GM12891 (cell line): ENCODE measurements around the gene KCNN4.

Experiments
- POLR2A ChIP-seq: IDR thresholded peaks from 2 replicates; pipeline ENCODE4 v1.6.1; 2011; ENCODE audit warnings: low read depth, low read length, control low read depth
- POLR2AphosphoS5 ChIP-seq: IDR thresholded peaks from 2 replicates; pipeline ENCODE4 v1.6.1; 2011; ENCODE audit warnings: low read depth, low read length, control low read depth
- TAF1 ChIP-seq: IDR thresholded peaks from 2 replicates; pipeline ENCODE4 v1.6.1; 2011; ENCODE audit warnings: low read depth, low read length, control low read depth

DNA sequence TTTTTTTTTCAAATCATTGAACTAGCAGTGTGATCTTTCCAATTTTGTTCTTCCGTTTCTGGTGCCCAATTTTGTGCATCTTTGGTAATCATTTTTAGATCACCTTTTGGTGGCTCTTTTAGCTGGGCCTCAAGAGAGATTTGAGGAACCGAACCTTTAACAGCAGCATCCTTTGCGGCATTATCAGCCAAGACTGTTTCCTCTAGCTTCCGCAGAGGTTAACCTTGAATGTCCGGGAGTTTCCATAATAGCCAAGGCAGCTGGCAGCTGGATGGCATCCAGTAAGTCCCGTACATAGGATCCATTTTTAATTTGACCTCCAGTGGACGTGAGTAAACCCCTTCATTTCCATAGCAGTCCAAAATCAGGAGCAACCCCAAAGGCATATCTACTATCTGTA lies 55.3 kb downstream of the KCNN4 start:
- no peak for TF ChIP-seq POLR2A
- TF ChIP-seq POLR2AphosphoS5: no peak
- TF ChIP-seq TAF1: no peak
